NCI-H146 treated with DMSO at 0.1 percent for 48 hours (cell line): ENCODE results near the gene IRS1.

ENCODE experiments used
- DNase-seq: peaks from one replicate; lab custom pipeline; 2025; ENCODE audit not compliant: unreplicated experiment; lab: John Stamatoyannopoulos, UW

Gene IRS1

GRCh38 chr2:226727251-226727650, 72.4 kb downstream of the IRS1 start:
- DNase-seq = no peak

- no peak for DNase-seq
Observed at GRCh38 chr2:226726546-226726945, 73.1 kb downstream of the IRS1 start.

GRCh38 chr2:226725126-226725860, 74.3 kb downstream of the IRS1 start:
- DNase-seq = no peak

- no peak for DNase-seq
Observed at GRCh38 chr2:226721541-226721940, 78.1 kb downstream of the IRS1 start.

GRCh38 chr2:226720948-226721347, 78.7 kb downstream of the IRS1 start:
- DNase-seq = no peak

- DNase-seq = no peak
Observed at GRCh38 chr2:226717719-226718118, 81.9 kb downstream of the IRS1 start.

GRCh38 chr2:226716126-226716525, 83.5 kb downstream of the IRS1 start:
- DNase-seq = no peak

- DNase-seq = no peak
Observed at GRCh38 chr2:226715347-226715990, 84.2 kb downstream of the IRS1 start.

GRCh38 chr2:226712941-226713340, 86.7 kb downstream of the IRS1 start:
- no peak for DNase-seq

GRCh38 chr2:226711606-226712296, 87.9 kb downstream of the IRS1 start:
- DNase-seq = no peak

GRCh38 chr2:226707499-226707898, 92.1 kb downstream of the IRS1 start:
- no peak for DNase-seq

- DNase-seq = no peak
Observed at GRCh38 chr2:226705965-226706364, 93.7 kb downstream of the IRS1 start.

GRCh38 chr2:226705133-226705886, 94.3 kb downstream of the IRS1 start:
- no peak for DNase-seq

GRCh38 chr2:226703514-226703913, 96.1 kb downstream of the IRS1 start:
- no peak for DNase-seq

- no peak for DNase-seq
Observed at GRCh38 chr2:226702376-226702775, 97.2 kb downstream of the IRS1 start.

- DNase-seq = no peak
Observed at GRCh38 chr2:226701052-226701451, 98.6 kb downstream of the IRS1 start.

GRCh38 chr2:226699321-226699720, 100.3 kb downstream of the IRS1 start:
- DNase-seq = no peak

- no peak for DNase-seq
Observed at GRCh38 chr2:226698671-226699070, 100.9 kb downstream of the IRS1 start.

GRCh38 chr2:226694586-226695284, 104.9 kb downstream of the IRS1 start:
- no peak for DNase-seq

GRCh38 chr2:226694149-226694548, 105.5 kb downstream of the IRS1 start:
- DNase-seq = no peak

GRCh38 chr2:226693521-226693920, 106.1 kb downstream of the IRS1 start:
- no peak for DNase-seq
